ENCODE data around the gene DHX58.

DHX58 gene

GRCh38 chr17:42130310-42130936, 17.9 kb upstream of the DHX58 start:
- no peak for TF ChIP-seq POLR2AphosphoS5 (IDR thresholded peaks at IDR 0.05; ENCODE audit: low read depth)
- no peak for TF ChIP-seq CTCF (IDR thresholded peaks at IDR 0.05; ENCODE audit: insufficient read depth, low read length)
- TF ChIP-seq REST (IDR thresholded peaks at IDR 0.05; ENCODE audit: insufficient replicate concordance, low read depth) = no peak
- TF ChIP-seq GABPA (IDR thresholded peaks at IDR 0.05; ENCODE audit: low read depth) = no peak
- no peak for TF ChIP-seq SPI1 (IDR thresholded peaks at IDR 0.05; ENCODE audit: borderline replicate concordance, low read depth)
- DNase-seq (ENCODE audit: low read depth in 1 of 2, low spot score in 1 of 2) = no peak
- Histone ChIP-seq H3K4me3 (replicated peaks; ENCODE audit: insufficient read depth, low read length) (no peak overlapping the region), H3K27ac (replicated peaks) (no peak overlapping the region), H3K27me3 (ENCODE audit: insufficient read depth, poor library complexity, severe bottlenecking) (no peaks in the 10 kb centered on the region)

GRCh38 chr17:42129109-42129837, 16.8 kb upstream of the DHX58 start:
- no peak for TF ChIP-seq REST (IDR thresholded peaks at IDR 0.05; ENCODE audit: insufficient replicate concordance, low read depth)
- TF ChIP-seq GABPA (IDR thresholded peaks at IDR 0.05; ENCODE audit: low read depth) = no peak
- TF ChIP-seq CTCF (IDR thresholded peaks at IDR 0.05; ENCODE audit: insufficient read depth, low read length) = no peak
- no peak for TF ChIP-seq POLR2AphosphoS5 (IDR thresholded peaks at IDR 0.05; ENCODE audit: low read depth)
- no peak for TF ChIP-seq SPI1 (IDR thresholded peaks at IDR 0.05; ENCODE audit: borderline replicate concordance, low read depth)

GRCh38 chr17:42127414-42127813, 14.9 kb upstream of the DHX58 start:
- Histone ChIP-seq H3K27me3 (ENCODE audit: insufficient read depth, poor library complexity, severe bottlenecking) (no peaks in the 10 kb centered on the region), H3K27ac (replicated peaks) (no peak overlapping the region), H3K4me3 (replicated peaks; ENCODE audit: insufficient read depth, low read length) (no peak overlapping the region)
- no peak for TF ChIP-seq GABPA (IDR thresholded peaks at IDR 0.05; ENCODE audit: low read depth)
- no peak for TF ChIP-seq REST (IDR thresholded peaks at IDR 0.05; ENCODE audit: insufficient replicate concordance, low read depth)
- no peak for TF ChIP-seq CTCF (IDR thresholded peaks at IDR 0.05; ENCODE audit: insufficient read depth, low read length)
- TF ChIP-seq SPI1 (IDR thresholded peaks at IDR 0.05; ENCODE audit: borderline replicate concordance, low read depth) = no peak
- no peak for TF ChIP-seq POLR2AphosphoS5 (IDR thresholded peaks at IDR 0.05; ENCODE audit: low read depth)
- no peak for DNase-seq (ENCODE audit: low read depth in 1 of 2, low spot score in 1 of 2)

More at GRCh38 chr17:42129109-42129837, 16.8 kb upstream of the DHX58 start:
- H3K4me3 ChIP-seq (replicated peaks; ENCODE audit: insufficient read depth, low read length) = no peak overlapping the region
- DNase-seq (ENCODE audit: low read depth in 1 of 2, low spot score in 1 of 2) = no peak
- no peak overlapping the region for H3K27ac ChIP-seq (replicated peaks)
- no peaks in the 10 kb centered on the region for H3K27me3 ChIP-seq (ENCODE audit: insufficient read depth, poor library complexity, severe bottlenecking)

All from HL-60 (cell line).